ENCODE results near the gene RAB5IF. TPM values are rescaled to one million over a fixed set of nuclear protein-coding genes. Genes with fewer than 3 reads are reported as not detected.

The RAB5IF gene
- polyA plus RNA-seq, 1 experiment: 151 TPM

DNA sequence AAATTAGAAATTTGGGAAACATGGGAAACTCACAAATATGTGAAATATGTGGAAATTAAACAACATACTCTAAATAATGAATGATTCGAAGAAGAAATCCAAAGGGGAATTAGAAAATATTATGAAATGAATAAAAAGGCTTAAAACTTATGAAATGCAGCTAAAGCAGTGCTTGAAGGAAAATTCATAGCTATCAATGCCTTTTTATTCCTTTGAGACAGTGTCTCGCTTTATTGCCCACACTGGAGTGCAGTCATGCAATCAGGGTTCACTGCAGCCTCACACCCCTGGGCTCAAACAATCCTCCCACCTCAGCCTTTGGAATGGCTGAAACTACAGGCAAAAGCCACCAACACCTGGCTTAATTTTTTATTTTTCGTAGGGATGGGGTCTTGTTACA is 40.1 kb upstream of the RAB5IF start:
- no peaks in the 10 kb centered on the region for H3K27me3 ChIP-seq (ENCODE audit: control insufficient read depth, insufficient read depth, low read length)
- TF ChIP-seq, protein P1, sequence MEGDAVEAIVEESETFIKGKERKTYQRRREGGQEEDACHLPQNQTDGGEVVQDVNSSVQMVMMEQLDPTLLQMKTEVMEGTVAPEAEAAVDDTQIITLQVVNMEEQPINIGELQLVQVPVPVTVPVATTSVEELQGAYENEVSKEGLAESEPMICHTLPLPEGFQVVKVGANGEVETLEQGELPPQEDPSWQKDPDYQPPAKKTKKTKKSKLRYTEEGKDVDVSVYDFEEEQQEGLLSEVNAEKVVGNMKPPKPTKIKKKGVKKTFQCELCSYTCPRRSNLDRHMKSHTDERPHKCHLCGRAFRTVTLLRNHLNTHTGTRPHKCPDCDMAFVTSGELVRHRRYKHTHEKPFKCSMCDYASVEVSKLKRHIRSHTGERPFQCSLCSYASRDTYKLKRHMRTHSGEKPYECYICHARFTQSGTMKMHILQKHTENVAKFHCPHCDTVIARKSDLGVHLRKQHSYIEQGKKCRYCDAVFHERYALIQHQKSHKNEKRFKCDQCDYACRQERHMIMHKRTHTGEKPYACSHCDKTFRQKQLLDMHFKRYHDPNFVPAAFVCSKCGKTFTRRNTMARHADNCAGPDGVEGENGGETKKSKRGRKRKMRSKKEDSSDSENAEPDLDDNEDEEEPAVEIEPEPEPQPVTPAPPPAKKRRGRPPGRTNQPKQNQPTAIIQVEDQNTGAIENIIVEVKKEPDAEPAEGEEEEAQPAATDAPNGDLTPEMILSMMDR (IDR thresholded peaks at IDR 0.05; ENCODE audit: low read depth, low read length): no peak
- POLR2A ChIA-PET: interaction anchor here (0.6 kb wide), 1 partner anchor 23 kb away, joined by 3 read pairs; no protein-coding TSS in a partner anchor
- no peak overlapping the region for H3K4me3 ChIP-seq (ENCODE audit: low read depth, low read length)
- no peak overlapping the region for H3K27ac ChIP-seq (ENCODE audit: low read depth, low read length)
- no peak for DNase-seq (ENCODE audit: low read depth, low spot score)
- CTCF ChIA-PET: interaction anchor here (1.5 kb wide), 1 partner anchor 189 kb away, joined by 4 read pairs; no protein-coding TSS in a partner anchor
- H3K9me3 ChIP-seq (ENCODE audit: control insufficient read depth, insufficient read depth, low read length): peaks cover 9% of the 10 kb centered on the region

DNA sequence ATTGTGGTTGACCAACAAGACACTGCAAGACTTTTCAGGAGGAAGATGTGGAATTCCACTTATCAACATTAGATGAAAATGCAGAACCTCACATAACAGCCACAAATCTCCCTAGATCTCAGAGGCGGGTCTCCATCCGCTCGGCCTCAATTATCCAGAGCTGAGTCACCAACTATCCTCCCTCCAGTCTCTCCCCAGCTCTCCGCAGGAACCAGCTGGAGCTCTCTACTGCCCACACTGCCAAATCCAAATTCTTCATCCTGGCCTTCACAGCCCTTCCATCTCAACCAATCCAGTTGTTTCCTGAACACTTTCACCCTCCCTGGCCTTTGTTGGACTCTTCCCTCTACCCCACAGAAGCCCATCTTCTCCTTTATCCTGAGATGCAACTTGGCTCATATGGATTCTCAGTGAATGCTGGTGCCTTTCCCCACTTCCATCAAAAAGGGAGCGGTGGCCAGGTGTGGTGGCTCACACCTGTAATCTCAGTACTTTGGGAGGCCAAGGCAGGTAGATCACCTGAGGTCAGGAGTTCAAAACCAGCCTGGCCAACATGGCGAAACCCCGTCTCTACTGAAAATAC is 35.6 kb upstream of the RAB5IF start:
- no peak for DNase-seq (ENCODE audit: low read depth, low spot score)
- ChIA-PET CTCF (interaction anchor here (0.8 to 1.9 kb wide), 3 partner anchors 8 to 36 kb away, joined by 5 to 7 read pairs (median 7); partner anchors contain the start of gene RAB5IF), POLR2A (interaction anchor here (1.3 kb wide), 1 partner anchor 10 kb away, joined by 5 read pairs; no protein-coding TSS in a partner anchor)
- H3K9me3 ChIP-seq (ENCODE audit: control insufficient read depth, insufficient read depth, low read length): peaks cover 8% of the 10 kb centered on the region
- TF ChIP-seq, protein P1 (IDR thresholded peaks at IDR 0.05; ENCODE audit: low read depth, low read length): no peak
- no peak overlapping the region for H3K27ac ChIP-seq (ENCODE audit: low read depth, low read length)
- no peaks in the 10 kb centered on the region for H3K27me3 ChIP-seq (ENCODE audit: control insufficient read depth, insufficient read depth, low read length)
- H3K4me3 ChIP-seq (ENCODE audit: low read depth, low read length): no peak overlapping the region

DNA sequence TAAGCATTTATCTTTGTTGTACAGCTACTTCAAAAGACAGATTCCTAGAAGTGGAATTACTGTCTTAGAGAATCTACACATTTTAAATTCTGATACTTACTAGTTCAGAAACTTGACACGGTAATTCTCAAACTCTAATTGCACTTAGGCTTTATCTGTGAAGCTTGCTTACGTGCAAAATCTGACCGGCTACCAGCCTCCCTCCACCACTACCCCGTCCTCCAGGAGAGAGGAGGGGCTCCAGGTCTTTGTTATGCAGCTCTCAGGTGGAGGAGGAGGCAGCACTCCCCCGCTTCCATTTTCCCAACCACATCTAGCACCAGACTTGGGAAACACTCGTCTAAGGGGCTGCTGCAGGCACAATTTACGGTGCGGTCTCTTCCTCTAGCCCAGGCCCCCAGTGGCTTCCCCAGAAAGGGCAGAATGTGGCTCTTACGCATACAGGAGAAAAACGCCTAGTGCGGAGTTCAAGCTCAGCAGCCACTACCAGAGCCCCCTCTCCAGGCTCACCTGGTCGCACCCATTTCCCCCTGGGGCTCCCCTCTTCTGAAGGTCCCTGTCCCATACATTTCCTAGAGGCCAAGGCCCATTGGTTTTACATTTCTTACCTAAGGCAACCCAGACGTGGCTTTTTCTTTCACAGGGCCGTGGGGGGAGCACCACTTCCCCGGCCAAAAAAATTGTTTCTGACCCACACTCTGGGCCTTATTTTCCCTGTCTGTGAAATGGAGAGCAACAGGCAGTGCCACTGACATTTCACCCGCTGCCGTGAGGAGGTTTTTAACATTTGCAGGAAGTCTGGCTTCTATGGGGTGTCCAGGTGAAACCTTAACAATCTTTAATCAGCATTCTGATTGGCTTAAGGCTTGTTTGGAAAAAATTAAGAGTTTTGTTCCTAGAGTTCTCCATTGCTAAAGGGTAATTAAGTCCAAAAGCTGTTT is 33.7 kb upstream of the RAB5IF start:
- Histone ChIP-seq H3K27ac (ENCODE audit: low read depth, low read length) (peak overlapping the region; percentile 21), H3K4me3 (ENCODE audit: low read depth, low read length) (no peak overlapping the region), H3K9me3 (ENCODE audit: control insufficient read depth, insufficient read depth, low read length) (no peaks in the 10 kb centered on the region; the same call in 1 of the 2 replicates), H3K27me3 (ENCODE audit: control insufficient read depth, insufficient read depth, low read length) (no peaks in the 10 kb centered on the region)
- ChIA-PET CTCF (interaction anchor here (0.6 to 1.9 kb wide), 4 partner anchors 34 to 1303 kb away, joined by 3 to 7 read pairs (median 6); partner anchors contain the start of gene RAB5IF), POLR2A (interaction anchor here (0.6 to 0.7 kb wide), 2 partner anchors 13 to 54 kb away, joined by 3 to 4 read pairs; no protein-coding TSS in a partner anchor)
- DNase-seq (ENCODE audit: low read depth, low spot score): no peak
- TF ChIP-seq, protein P1 (IDR thresholded peaks at IDR 0.05; ENCODE audit: low read depth, low read length): no peak

DNA sequence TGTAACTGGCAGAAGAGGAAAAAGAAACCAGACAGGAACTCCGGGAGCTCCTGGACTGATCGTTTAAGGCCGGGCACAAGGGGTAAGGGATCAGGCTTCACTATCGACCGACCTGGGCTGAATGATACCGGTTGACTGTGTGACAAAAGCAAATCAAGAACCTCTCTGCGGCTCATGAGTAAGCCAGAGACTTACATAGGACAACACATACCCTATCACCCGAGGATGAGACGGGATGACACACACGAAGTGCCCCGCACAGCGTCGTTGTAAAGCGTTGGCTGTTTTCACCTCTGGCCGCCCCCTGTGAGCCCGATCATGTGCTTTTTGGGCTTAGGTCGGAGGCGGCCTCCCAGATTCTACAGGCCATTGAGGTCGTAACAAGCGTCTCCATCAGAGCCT is 32.9 kb upstream of the RAB5IF start:
- Histone ChIP-seq H3K27ac (ENCODE audit: low read depth, low read length) (peak overlapping the region; percentile 73), H3K4me3 (ENCODE audit: low read depth, low read length) (peak overlapping the region; percentile 55), H3K9me3 (ENCODE audit: control insufficient read depth, insufficient read depth, low read length) (no peaks in the 10 kb centered on the region; the same call in 1 of the 2 replicates), H3K27me3 (ENCODE audit: control insufficient read depth, insufficient read depth, low read length) (no peaks in the 10 kb centered on the region)
- ChIA-PET POLR2A (interaction anchor here (0.6 to 1.2 kb wide), 3 partner anchors 16 to 1789 kb away, joined by 3 to 4 read pairs (median 4); no protein-coding TSS in a partner anchor), CTCF (interaction anchor here (0.6 to 0.9 kb wide), 3 partner anchors 33 to 1836 kb away, joined by 3 to 7 read pairs (median 3); partner anchors contain the start of gene RAB5IF)
- DNase-seq (ENCODE audit: low read depth, low spot score): no peak
- TF ChIP-seq, protein P1 (IDR thresholded peaks at IDR 0.05; ENCODE audit: low read depth, low read length): no peak
